Effector memory CD4-positive, alpha-beta T cell (primary cell): ENCODE measurements around the gene BYSL.
"Not testable (repeated sequence)": the region's sequence is repeated elsewhere in the genome, so short reads cannot be mapped to it uniquely, and the experiment has no call there.

ENCODE experiments used
- DNase-seq, 3 donors: peaks; one replicate each; pipeline ENCODE4 v3.0.0-alpha.2; 2020
- H3K27ac ChIP-seq: 2 replicates; pipeline ENCODE4 v1.7.0; 2013; ENCODE audit warnings: mild to moderate bottlenecking, low read length, moderate library complexity; ENCODE audit not compliant: insufficient read depth, poor library complexity, severe bottlenecking
- H3K27me3 ChIP-seq: replicated peaks from 2 replicates; pipeline ENCODE4 v1.7.0; 2013; ENCODE audit warnings: mild to moderate bottlenecking, low read length; ENCODE audit not compliant: insufficient read depth, control insufficient read depth, poor library complexity, severe bottlenecking
- H3K36me3 ChIP-seq: 2 replicates; pipeline ENCODE4 v1.7.0; 2013; ENCODE audit warnings: mild to moderate bottlenecking, low read length, moderate library complexity; ENCODE audit not compliant: control insufficient read depth, insufficient read depth
- H3K4me1 ChIP-seq: 2 replicates; pipeline ENCODE4 v1.7.0; 2013; ENCODE audit warnings: low read length, mild to moderate bottlenecking; ENCODE audit not compliant: control insufficient read depth, insufficient read depth, poor library complexity, severe bottlenecking
- H3K4me3 ChIP-seq: 2 replicates; pipeline ENCODE4 v1.7.0; 2013; ENCODE audit warnings: low read length, low read depth, mild to moderate bottlenecking; ENCODE audit not compliant: insufficient read depth, poor library complexity, severe bottlenecking
- H3K9me3 ChIP-seq: 2 replicates; pipeline ENCODE4 v1.7.0; 2013; ENCODE audit warnings: mild to moderate bottlenecking, low read length, moderate library complexity; ENCODE audit not compliant: control insufficient read depth

BYSL gene

GRCh38 chr6:41941280-41942066 lies 20.2 kb downstream of the BYSL start, which contains the start of gene CCND3:
Gene CCND3, minus strand, starts transcription at chr6:41941808. Its CDS starts 159 bp downstream, at chr6:41941649.
- no peaks in the 10 kb centered on the region for H3K27me3 ChIP-seq
- peak within 1 kb of the TSS; percentile 94 for H3K4me3 ChIP-seq
- H3K4me1 ChIP-seq, result peaks cover 50% of the 10 kb centered on the region
- H3K27ac ChIP-seq, result peak within 1 kb of the TSS; percentile 77
- H3K9me3 ChIP-seq, result no peaks in the 10 kb centered on the region
- peaks cover 20% of the 10 kb centered on the region for H3K36me3 ChIP-seq
- peak; percentile 69 to 79 (median 71) for DNase-seq

GRCh38 chr6:41942067-41942851 lies 21.0 kb downstream of the BYSL start:
- Histone ChIP-seq H3K9me3 (no peaks in the 10 kb centered on the region), H3K36me3 (peaks cover 12% of the 10 kb centered on the region), H3K27me3 (no peaks in the 10 kb centered on the region), H3K4me3 (peak overlapping the region; percentile 94), H3K4me1 (peaks cover 43% of the 10 kb centered on the region), H3K27ac (peak overlapping the region; percentile 77)
- no peak for DNase-seq

- H3K4me1 ChIP-seq, result peaks cover 36% of the 10 kb centered on the region
- not testable (repeated sequence) for DNase-seq, H3K4me3 ChIP-seq, H3K9me3 ChIP-seq, H3K27me3 ChIP-seq
- peak overlapping the region; percentile 77 for H3K27ac ChIP-seq
- peaks cover 12% of the 10 kb centered on the region for H3K36me3 ChIP-seq
Observed at GRCh38 chr6:41942882-41943281, 21.6 kb downstream of the BYSL start.

GRCh38 chr6:41943456-41943855 lies 22.2 kb downstream of the BYSL start:
- Histone ChIP-seq H3K9me3 (no peaks in the 10 kb centered on the region), H3K4me1 (peaks cover 31% of the 10 kb centered on the region), H3K4me3 (no peak overlapping the region), H3K27ac (no peak overlapping the region), H3K27me3 (no peaks in the 10 kb centered on the region), H3K36me3 (peaks cover 12% of the 10 kb centered on the region)
- DNase-seq, result no peak

GRCh38 chr6:41947581-41948220 lies 26.4 kb downstream of the BYSL start:
- Histone ChIP-seq H3K36me3 (peaks cover 22% of the 10 kb centered on the region), H3K9me3 (no peaks in the 10 kb centered on the region), H3K4me3 (no peak overlapping the region), H3K27ac (no peak overlapping the region), H3K27me3 (no peaks in the 10 kb centered on the region), H3K4me1 (peaks cover 2% of the 10 kb centered on the region)
- no peak for DNase-seq

- Histone ChIP-seq H3K9me3 (no peaks in the 10 kb centered on the region), H3K27me3 (no peaks in the 10 kb centered on the region), H3K27ac (no peak overlapping the region), H3K4me1 (peaks cover 5% of the 10 kb centered on the region), H3K4me3 (no peak overlapping the region), H3K36me3 (peaks cover 20% of the 10 kb centered on the region)
- DNase-seq, result no peak
Observed at GRCh38 chr6:41954668-41955067, 33.4 kb downstream of the BYSL start.

- H3K9me3 ChIP-seq, result no peaks in the 10 kb centered on the region
- no peak for DNase-seq
Observed at GRCh38 chr6:41955412-41955811, 34.1 kb downstream of the BYSL start.

GRCh38 chr6:41957117-41957516 lies 35.8 kb downstream of the BYSL start:
- H3K9me3 ChIP-seq, result no peaks in the 10 kb centered on the region
- H3K4me1 ChIP-seq, result peaks cover 10% of the 10 kb centered on the region
- no peak overlapping the region for H3K27ac ChIP-seq
- H3K27me3 ChIP-seq, result no peaks in the 10 kb centered on the region
- no peak overlapping the region for H3K4me3 ChIP-seq
- H3K36me3 ChIP-seq, result peaks cover 13% of the 10 kb centered on the region
- no peak for DNase-seq

More at GRCh38 chr6:41955412-41955811, 34.1 kb downstream of the BYSL start:
- peaks cover 10% of the 10 kb centered on the region for H3K4me1 ChIP-seq
- peaks cover 15% of the 10 kb centered on the region for H3K36me3 ChIP-seq
- H3K27ac ChIP-seq, result no peak overlapping the region
- H3K4me3 ChIP-seq, result no peak overlapping the region
- H3K27me3 ChIP-seq, result no peaks in the 10 kb centered on the region

- DNase-seq, result no peak
- Histone ChIP-seq H3K36me3 (peaks cover 13% of the 10 kb centered on the region), H3K4me3 (no peak overlapping the region), H3K27ac (peak overlapping the region; percentile 9), H3K4me1 (peaks cover 10% of the 10 kb centered on the region), H3K9me3 (no peaks in the 10 kb centered on the region), H3K27me3 (no peaks in the 10 kb centered on the region)
Observed at GRCh38 chr6:41958022-41958856, 36.9 kb downstream of the BYSL start.
